ENCODE measurements around the gene EPHX1. TPM values are rescaled to one million over a fixed set of nuclear protein-coding genes. Genes with fewer than 3 reads are reported as not detected.

Gene EPHX1
- 16.9 and 25.8 TPM in 2 replicates for total RNA-seq

DNA sequence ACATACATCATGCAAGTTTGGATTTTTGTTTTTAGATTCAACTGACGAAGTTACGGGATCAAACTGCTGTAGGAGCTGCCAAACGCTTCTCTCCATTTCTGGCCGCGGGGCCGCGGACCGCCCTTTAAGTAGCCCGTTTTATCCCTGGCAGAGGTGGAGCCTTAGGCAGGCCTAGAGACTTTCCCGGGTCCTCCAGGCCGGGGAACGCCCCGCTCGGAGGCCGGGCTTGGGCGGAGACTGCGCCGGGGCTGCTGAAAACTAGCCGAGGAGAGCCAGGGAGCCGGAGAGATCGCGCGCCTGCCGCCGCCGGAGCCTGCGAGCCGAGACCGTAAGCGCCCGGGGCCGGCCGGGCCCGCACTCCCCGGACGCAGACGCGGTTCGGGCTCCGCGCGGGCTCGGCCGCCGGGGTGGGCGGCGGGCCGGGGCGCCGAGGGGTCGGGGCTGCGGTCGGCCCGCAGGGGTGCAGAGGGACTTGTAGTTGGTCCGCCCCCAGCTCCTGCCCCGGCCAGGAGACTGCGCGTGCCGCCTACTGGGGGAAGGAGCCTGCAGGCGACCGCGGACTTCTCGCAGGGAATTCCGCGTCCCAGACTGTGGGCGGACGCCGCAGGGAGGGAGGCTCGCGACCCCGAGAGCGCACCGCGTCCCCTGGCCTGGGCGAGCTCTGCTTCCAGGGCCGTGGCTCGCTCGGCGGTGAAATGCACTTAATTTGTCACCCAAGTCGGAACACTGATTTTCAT, at the start of gene EPHX1:
TSS of gene EPHX1 (plus strand) at position 283 of the 737 bp plus-strand sequence. CDS start 18,606 bp downstream, outside the sequence.

DNA sequence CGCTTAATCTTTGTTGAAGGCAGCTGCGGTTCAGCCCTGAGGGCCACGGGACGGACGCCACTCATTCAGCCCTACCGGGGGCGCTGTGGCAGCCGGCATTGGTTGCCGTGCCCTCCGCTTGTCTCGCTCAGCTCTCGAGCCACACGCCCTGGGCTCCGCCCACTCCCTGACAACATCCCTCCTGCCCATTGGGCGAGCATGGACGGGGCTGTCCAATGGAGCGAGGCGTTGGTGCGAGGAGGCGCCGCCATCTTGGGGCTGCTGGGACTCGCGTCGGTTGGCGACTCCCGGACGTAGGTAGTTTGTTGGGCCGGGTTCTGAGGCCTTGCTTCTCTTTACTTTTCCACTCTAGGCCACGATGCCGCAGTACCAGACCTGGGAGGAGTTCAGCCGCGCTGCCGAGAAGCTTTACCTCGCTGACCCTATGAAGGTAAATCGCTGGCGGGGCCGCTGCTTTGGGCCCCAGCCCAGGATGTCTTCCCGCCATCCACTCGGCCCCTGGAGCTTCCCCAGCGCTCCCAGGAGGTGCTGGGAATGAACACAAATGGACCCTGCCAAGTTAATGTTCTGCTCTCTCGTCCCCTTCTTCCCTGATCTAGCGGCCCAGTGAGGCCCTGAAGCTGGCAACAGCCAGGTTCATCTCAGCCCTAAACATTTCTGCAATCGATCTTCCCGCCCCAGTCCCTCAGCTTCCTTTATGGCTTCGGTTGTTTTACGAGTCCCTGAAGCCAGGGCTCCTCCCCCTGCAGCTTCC, 32.2 kb upstream of the EPHX1 start, which contains the start of gene SRP9:
TSS of gene SRP9 (plus strand) at position 244 of the 754 bp plus-strand sequence. CDS start at position 359, 115 bp downstream.

DNA sequence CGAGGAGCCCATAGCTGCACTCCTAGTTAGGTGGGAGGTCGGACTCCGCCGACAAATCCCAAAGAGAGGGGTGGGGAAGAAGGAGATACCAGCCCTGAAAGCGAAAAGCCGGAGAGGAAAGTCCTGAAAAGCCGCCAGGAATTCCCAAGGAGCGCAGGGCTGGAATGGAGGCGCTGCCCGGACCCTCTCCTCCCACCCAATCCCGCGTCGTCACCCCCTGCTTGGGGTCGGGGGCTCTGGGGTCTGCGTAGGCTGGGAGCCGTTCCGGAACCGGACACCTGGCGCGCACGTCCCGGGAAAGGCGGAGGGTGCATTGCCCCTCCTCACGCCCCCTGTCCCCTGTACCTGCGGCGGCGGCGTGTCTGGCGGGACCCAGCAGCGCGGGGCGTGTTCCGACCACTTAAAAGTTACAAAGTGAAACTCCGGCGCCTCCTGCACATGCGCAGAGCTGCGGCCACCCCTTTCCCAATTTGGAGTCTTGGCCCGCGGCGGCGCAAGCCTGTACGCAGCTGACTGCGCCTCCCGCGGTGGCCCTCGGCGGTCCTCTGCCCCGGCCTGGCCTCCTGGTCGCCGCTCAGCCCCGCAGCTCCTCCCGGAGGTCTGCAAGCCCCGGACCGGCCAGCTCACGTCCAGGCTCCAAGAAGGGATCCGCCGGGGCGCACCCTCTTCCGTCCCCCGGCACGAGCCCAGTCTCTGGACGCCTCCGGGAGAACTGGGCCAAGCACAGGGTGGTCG, 72.2 kb downstream of the EPHX1 start, which contains the start of gene TMEM63A:
TSS of gene TMEM63A (minus strand) at position 422 of the 735 bp plus-strand sequence. CDS start 4,800 bp downstream, outside the sequence.

DNA sequence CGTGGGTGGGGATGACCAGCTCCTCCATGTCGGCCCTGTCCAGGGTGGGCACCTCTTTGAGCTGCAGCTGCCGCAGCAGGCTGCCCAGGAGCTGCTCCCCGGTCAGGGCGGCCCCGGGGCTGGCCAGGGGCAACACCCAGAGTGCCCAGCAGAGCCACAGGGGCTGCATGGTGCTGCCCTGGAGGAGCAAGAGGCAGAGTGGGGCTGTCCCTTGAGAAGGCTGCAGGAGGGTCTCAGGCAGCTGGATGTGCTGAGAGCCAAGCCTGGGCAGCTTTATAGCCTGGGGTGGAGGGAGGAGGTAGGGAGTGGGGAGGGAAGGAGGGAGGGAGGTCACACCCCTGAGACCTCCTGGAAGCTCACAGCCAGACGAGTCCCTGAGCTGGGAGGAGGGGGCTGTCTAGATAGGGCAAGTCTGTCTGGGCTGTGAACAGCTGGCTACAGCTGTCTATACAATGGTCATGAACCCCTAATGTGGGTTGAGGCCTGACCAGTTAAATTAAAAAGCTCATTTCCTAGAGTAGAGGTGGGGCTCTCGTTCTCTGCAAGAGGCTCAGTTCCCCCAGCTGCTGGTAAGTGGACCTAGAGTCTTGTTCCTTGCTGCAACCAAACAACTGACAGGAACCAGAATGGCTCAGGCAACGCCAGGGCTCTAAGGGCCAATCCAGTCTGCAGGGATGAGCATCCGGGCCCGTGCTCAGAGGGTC, 79.1 kb downstream of the EPHX1 start, which contains the start of gene LEFTY1:
TSS of gene LEFTY1 (minus strand) at position 249 of the 704 bp plus-strand sequence. CDS start at position 169, 80 bp downstream.

Other genes starting within 250 kb of the EPHX1 start
- gene ENAH, start 157.0 kb upstream of the EPHX1 start, total RNA-seq: 68.4 and 72.3 TPM in 2 replicates
- gene SRP9, start 32.3 kb upstream of the EPHX1 start, total RNA-seq: 171 and 210 TPM in 2 replicates
- 3.9 and 5.3 TPM in 2 replicates for gene TMEM63A, start 72.3 kb downstream of the EPHX1 start, total RNA-seq
- gene LEFTY1, start 79.0 kb downstream of the EPHX1 start, total RNA-seq: not detected in 2 replicates
- gene PYCR2, start 114.1 kb downstream of the EPHX1 start, total RNA-seq: 19.8 and 32.4 TPM in 2 replicates
- gene LEFTY2, start 131.1 kb downstream of the EPHX1 start, total RNA-seq: not detected in 2 replicates
- gene SDE2, start 189.2 kb downstream of the EPHX1 start, total RNA-seq: 29.9 and 32.8 TPM in 2 replicates

All from tracheal epithelial cell (primary cell).